Suprapubic skin (tissue), 4 donors: ENCODE measurements around the gene CNOT3. TPM values are rescaled to one million over a fixed set of nuclear protein-coding genes. Genes with fewer than 3 reads are reported as not detected.

ENCODE experiments used
- DNase-seq, 2 donors: peaks; one replicate each; pipeline ENCODE4 v3.0.0-alpha.2; 2019; ENCODE audit warnings: low spot score in 2 of 2
- H3K27ac ChIP-seq: fragments of 200-600 bp; sonication (generic); one replicate; pipeline ENCODE4 v1.5.1; 2019
- H3K27me3 ChIP-seq: fragments of 200-600 bp; sonication (generic); one replicate; pipeline ENCODE4 v1.5.1; 2019
- H3K36me3 ChIP-seq: fragments of 200-600 bp; sonication (generic); one replicate; pipeline ENCODE4 v1.5.1; 2019
- H3K4me1 ChIP-seq: fragments of 200-600 bp; sonication (generic); one replicate; pipeline ENCODE4 v1.5.1; 2019
- H3K4me3 ChIP-seq: fragments of 200-600 bp; sonication (generic); one replicate; pipeline ENCODE4 v1.5.1; 2019; ENCODE audit warnings: mild to moderate bottlenecking
- H3K9me3 ChIP-seq: fragments of 200-600 bp; sonication (generic); one replicate; pipeline ENCODE4 v1.5.1; 2019
- EP300 ChIP-seq: sonication (generic); formaldehyde crosslinking; IDR thresholded peaks from one replicate; pipeline ENCODE4 v1.6.1; 2017; ENCODE audit warnings: antibody characterized with exemption
- POLR2A ChIP-seq, 2 donors: fragments of 450-650 bp; IDR thresholded peaks; one replicate each; pipeline ENCODE4 v1.6.1; 2017; ENCODE audit warnings: antibody characterized with exemption in 2 of 2, mild to moderate bottlenecking in 2 of 2, moderate library complexity in 2 of 2
- POLR2AphosphoS5 ChIP-seq, 3 donors: sonication (generic); formaldehyde crosslinking; IDR thresholded peaks; one replicate each; pipeline ENCODE4 v1.6.1; 2017; ENCODE audit warnings: antibody characterized with exemption in 3 of 3
- WGBS: methylation state at CpG from one replicate; pipeline ENCODE4 v1.1.5; 2018; 5-methylcytosine and 5-hydroxymethylcytosine counted together
- total RNA-seq, 4 donors: library from RNA; depleted of rRNA; stranded (reverse); fragments of >200 nt; gene quantifications; one replicate each; pipeline ENCODE4 v1.1.0, GENCODE V29; 2016
- TF ChIP-seq, protein P1 (sequence below), 2 donors: fragments of 200-600 bp in 1 of 2; fragments of 450-650 bp in 1 of 2; sonication (generic) in 1 of 2; IDR thresholded peaks; one replicate each; pipeline ENCODE4 v1.5.1; 2016 to 2019; ENCODE audit warnings: antibody characterized with exemption in 2 of 2, mild to moderate bottlenecking in 1 of 2, moderate library complexity in 1 of 2

CNOT3 gene
- total RNA-seq, 4 donors from 2014 or later = 27.3 to 40.7 (median 35.2) TPM

DNA sequence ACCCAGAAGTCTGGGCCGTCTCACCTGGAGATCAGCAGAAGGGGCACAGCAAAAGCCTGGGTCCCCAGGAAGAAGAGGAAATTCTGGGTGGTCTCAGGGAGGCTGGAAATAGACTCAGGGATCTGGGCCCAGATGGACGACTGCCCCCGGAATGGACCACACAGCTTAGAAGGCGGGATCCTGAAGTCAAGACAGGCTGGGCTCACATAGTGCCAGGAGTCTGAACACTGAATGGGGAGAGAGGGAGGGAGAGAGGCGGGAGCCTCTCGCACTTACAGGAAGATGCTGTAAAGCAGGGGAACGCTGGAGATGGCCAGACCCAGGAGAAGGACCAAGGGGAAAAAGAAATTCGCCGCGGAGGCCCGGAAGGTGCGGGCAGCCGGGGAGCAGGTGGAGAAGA lies 23.3 kb downstream of the CNOT3 start:
- Histone ChIP-seq H3K36me3 (peaks cover 18% of the 10 kb centered on the region), H3K9me3 (no peaks in the 10 kb centered on the region), H3K27me3 (no peaks in the 10 kb centered on the region), H3K4me3 (peak overlapping the region; percentile 75), H3K4me1 (peaks cover 61% of the 10 kb centered on the region), H3K27ac (no peak overlapping the region)
- no peak for DNase-seq
- no peak for TF ChIP-seq EP300
- no peak for TF ChIP-seq POLR2AphosphoS5 (IDR thresholded peaks at IDR 0.05)
- TF ChIP-seq POLR2A (IDR thresholded peaks at IDR 0.05) = no peak
- TF ChIP-seq, protein P1, sequence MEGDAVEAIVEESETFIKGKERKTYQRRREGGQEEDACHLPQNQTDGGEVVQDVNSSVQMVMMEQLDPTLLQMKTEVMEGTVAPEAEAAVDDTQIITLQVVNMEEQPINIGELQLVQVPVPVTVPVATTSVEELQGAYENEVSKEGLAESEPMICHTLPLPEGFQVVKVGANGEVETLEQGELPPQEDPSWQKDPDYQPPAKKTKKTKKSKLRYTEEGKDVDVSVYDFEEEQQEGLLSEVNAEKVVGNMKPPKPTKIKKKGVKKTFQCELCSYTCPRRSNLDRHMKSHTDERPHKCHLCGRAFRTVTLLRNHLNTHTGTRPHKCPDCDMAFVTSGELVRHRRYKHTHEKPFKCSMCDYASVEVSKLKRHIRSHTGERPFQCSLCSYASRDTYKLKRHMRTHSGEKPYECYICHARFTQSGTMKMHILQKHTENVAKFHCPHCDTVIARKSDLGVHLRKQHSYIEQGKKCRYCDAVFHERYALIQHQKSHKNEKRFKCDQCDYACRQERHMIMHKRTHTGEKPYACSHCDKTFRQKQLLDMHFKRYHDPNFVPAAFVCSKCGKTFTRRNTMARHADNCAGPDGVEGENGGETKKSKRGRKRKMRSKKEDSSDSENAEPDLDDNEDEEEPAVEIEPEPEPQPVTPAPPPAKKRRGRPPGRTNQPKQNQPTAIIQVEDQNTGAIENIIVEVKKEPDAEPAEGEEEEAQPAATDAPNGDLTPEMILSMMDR (IDR thresholded peaks at IDR 0.05) = no peak
- WGBS = 35% methylated on average over 13 of the region's 13 CpGs

DNA sequence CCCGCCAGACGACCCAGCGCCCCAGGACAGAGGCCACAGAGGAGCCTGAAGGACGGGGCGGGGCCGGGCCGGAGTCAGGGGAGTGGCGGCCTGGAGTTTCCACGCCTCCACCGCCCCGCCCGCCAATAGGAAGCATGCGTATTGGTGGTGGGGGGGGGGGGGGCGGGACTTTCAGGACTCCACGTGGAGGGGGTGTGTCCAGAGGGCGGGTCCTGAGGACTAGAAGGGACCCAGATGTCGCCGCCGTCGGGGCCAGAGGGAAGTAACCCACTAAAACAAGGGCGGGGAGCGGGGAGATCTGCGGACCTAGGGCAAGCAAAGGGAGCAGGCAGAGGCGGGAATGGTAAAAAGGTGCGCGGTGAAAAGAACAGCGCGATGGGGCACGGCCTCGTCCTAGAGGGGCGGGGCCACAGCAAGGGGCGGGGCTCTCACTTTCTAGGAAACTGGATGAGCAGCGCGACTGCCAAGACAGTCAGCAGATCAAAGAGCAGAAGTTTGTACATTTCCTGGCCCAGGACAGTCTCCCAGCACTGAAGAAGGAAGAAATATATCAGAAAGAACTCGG lies 24.8 kb downstream of the CNOT3 start:
- Histone ChIP-seq H3K27me3 (no peaks in the 10 kb centered on the region), H3K9me3 (no peaks in the 10 kb centered on the region), H3K36me3 (peaks cover 3% of the 10 kb centered on the region), H3K4me1 (peaks cover 51% of the 10 kb centered on the region), H3K27ac (no peak overlapping the region), H3K4me3 (peak overlapping the region; percentile 39)
- WGBS = 4% methylated on average over 22 of the region's 35 CpGs
- TF ChIP-seq EP300 (no peak), POLR2AphosphoS5 (IDR thresholded peaks at IDR 0.05) (no peak), POLR2A (IDR thresholded peaks at IDR 0.05) (no peak)
- TF ChIP-seq, protein P1 (IDR thresholded peaks at IDR 0.05) = no peak
- peak; percentile 91 to 95 for DNase-seq

DNA sequence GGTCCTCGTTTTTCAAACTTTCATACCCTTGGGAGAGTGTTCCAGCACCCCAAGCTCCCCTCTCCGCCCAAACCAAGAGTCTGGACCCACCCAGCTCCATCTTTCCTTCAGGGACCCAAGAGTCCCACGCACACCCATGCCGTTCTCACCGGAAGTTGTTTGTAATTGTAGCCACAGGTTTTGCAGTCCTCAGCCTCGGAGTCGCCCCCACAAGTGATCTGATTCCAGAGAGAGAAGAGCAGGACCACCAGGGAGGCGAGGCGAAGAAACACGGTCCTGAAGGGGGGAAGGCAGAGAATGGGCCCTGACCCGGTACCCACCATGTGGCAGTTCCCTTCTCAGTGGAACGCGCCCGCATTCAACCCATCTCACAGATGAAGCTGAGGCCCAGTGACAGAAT lies 25.3 kb downstream of the CNOT3 start:
- no peaks in the 10 kb centered on the region for H3K9me3 ChIP-seq
- no peaks in the 10 kb centered on the region for H3K36me3 ChIP-seq
- no peak for DNase-seq
- H3K4me3 ChIP-seq = peak overlapping the region; percentile 39
- H3K27me3 ChIP-seq = no peaks in the 10 kb centered on the region
- WGBS = 71% methylated on average over 14 of the region's 14 CpGs
- peaks cover 51% of the 10 kb centered on the region for H3K4me1 ChIP-seq
- H3K27ac ChIP-seq = no peak overlapping the region
- TF ChIP-seq, protein P1 (IDR thresholded peaks at IDR 0.05) = no peak
- TF ChIP-seq POLR2A (IDR thresholded peaks at IDR 0.05) (no peak), EP300 (no peak), POLR2AphosphoS5 (IDR thresholded peaks at IDR 0.05) (no peak)

DNA sequence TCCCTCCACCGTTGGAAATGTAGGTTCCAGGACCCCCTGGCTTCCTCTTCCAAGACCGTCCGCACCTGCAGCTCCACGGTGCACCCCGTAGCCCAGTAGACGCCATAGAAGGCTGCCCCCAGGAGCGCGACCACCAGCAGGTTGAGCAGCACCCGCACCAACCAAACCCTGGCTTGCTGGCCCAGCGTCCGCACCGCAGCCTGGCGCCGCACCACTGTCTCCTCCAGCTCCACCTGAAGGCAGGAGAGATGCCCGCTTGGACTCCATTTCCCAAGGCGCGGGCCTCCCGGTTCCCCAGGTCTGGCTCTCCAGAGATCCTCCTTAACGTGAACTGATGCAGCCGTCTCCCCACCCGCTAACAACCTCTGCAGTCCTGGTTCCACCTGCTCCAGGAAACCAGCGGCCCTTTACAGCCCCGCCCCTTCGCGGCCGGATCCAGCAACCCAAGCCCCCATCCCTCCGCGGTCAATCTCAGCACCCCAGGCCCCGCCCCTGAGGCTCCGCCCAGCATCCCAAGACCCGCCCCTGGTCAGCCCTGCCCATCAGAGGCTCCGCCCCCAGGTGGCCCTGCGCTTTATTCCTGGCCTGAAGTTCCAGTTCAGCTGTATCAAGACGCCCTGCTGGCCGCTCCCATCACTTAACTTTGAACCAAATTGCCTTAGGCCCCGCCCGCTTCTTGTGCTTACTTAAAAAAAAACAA lies 27.0 kb downstream of the CNOT3 start:
- Histone ChIP-seq H3K27ac (no peak overlapping the region), H3K27me3 (no peaks in the 10 kb centered on the region), H3K4me1 (peaks cover 43% of the 10 kb centered on the region), H3K9me3 (no peaks in the 10 kb centered on the region), H3K4me3 (no peak overlapping the region), H3K36me3 (no peaks in the 10 kb centered on the region)
- no peak for DNase-seq
- 12% methylated on average over 34 of the region's 37 CpGs for WGBS
- TF ChIP-seq POLR2A (IDR thresholded peaks at IDR 0.05) (no peak), EP300 (no peak), POLR2AphosphoS5 (IDR thresholded peaks at IDR 0.05) (no peak)
- TF ChIP-seq, protein P1 (IDR thresholded peaks at IDR 0.05) = no peak

DNA sequence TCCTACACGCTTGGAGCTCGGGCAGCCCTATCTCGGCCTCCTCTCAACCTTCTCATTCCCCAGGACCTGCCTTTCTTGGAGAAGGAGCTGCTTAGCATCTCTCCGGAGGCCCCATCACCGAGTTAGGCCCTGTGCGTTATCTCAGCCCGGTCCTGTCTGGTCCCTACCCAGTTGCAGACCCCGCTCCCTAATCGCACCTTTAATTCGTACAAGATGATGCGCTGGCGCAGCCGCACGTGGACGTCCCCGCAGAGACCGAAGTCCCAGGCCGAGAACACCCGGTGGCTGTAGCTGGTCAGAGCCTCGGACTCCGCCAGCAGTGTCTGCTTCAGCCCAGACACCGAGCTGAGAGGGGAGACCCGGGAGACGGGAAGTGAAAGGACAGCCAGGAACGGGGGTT lies 27.7 kb downstream of the CNOT3 start:
- TF ChIP-seq POLR2A (IDR thresholded peaks at IDR 0.05) (no peak), POLR2AphosphoS5 (IDR thresholded peaks at IDR 0.05) (no peak), EP300 (no peak)
- Histone ChIP-seq H3K4me1 (peaks cover 40% of the 10 kb centered on the region), H3K27me3 (no peaks in the 10 kb centered on the region), H3K27ac (no peak overlapping the region), H3K36me3 (no peaks in the 10 kb centered on the region), H3K9me3 (no peaks in the 10 kb centered on the region), H3K4me3 (no peak overlapping the region)
- DNase-seq = no peak
- WGBS = 89% methylated on average over 25 of the region's 25 CpGs
